HG03045 (cell line): ENCODE results near the gene ZC3H15.

Source experiments
- ATAC-seq: cut with Tn5 transposase; IDR thresholded peaks from one replicate; pipeline ENCODE4 v1.9.1; 2021; ENCODE audit warnings: mild to moderate bottlenecking, moderate library complexity; ENCODE audit not compliant: unreplicated experiment

Gene ZC3H15

DNA sequence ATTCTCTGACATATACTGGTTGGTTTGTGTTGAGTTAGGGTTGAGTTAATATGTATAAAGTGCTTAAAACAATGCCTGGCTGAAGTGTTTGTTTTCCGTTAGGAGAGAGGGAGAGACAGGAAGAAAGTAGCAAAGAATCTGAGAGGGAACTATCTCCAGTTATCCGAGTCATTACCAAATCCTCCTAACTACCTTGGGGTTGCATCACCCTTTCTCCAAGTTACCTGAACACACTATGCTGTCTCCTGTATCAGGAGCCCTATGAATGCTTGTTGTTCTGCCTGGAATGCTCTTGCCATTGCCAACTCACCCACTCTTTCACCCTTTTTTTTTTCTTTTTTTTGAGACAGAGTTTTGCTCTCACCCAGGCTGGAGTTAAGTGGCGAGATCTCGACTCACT lies 55.9 kb downstream of the ZC3H15 start:
- ATAC-seq: no peak

DNA sequence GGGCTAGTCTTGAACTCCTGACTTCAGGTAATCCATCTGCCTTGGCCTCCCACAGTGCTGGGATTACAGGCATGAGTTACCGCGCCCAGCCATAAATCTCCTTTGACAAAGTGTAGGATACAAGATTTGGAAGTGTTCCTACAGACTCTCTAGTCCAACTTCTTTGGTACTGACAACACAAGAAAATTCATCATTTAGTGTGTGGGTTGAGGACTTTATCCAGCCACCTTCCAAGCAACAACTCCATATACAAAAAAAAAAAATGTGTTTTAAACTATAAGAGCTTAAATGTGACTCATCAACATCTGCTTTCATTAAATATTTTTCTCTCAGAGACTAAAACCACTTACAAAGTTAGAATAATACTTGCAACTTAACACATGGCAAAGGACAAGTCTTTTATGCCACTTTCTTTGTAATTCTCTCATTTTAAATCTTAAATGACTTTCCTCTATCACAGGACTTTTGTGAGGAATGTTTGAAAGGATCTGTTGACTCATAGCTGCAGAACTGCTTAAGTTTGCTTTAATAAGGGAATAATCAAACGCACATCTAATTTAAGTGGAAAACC lies 57.6 kb downstream of the ZC3H15 start:
- no peak for ATAC-seq

DNA sequence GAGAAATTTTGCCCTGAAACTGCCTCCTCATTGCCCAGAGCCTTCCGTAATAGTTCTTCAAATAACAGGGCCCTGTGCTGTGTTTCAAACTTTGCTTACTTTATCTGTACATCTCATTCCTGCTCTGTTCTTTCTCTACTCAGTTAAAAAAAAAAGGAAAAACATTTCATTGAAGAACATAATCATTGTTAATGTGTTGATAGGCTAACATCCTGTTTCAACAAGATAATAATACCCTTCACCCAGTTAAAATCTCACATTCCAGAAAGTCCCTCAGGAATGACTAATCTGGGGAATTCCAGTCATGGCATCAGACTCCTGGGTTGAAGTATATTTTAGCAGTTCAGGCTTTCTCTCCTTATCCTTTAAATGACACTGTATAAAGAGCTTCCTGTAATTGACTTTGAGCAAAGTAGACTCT lies 58.2 kb downstream of the ZC3H15 start:
- no peak for ATAC-seq

DNA sequence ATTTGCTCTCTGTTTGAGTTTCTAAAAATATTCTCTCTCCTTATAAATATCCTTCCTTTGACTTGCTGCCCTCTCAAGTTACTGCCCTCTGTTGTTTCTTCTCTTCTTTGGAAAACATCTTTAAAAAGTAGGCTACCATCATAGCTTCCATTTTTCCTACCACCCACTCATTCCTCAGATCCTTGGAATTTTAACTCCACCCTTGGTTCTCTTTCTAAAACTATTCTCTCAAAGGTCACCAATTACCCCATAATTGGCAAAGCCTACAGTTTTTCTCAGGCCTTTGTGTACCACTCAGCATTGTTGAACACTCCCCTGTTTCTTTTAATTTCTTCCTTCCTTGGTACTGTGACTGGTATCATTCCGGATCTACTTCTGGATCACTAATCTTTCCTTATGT lies 60.8 kb downstream of the ZC3H15 start:
- no peak for ATAC-seq

DNA sequence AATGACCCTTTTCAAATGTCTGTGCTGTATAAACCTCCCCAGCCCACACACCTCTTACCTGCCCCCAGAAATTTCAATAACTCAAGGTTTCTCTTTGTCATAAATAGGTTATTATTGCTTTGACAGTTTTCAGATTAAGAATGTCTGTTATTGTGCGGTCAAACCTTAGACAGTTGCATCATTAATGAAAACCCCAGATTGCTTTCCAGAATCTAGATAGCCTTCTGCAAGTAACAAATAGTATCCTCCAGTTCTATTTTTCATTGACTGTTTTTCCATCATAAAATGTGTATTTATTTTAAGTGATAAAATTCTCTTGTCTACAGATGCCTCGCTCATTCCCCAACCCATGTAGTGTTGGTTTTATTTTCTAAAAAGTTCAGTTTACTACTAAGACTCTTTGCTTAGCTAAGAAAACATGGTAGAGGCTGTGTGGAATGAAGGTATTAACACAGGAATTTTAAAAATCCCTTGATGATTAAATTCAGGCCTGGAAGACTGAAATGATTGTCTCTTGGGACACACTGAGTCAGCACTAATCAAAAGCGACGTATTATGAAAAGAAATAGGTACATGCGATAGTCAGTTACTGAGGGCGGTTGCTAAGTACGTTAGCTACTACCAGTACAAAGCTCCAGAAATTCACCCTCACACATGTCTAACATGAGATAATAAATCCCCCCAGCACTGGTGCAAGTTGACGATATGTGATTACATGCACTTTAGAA lies 65.4 kb downstream of the ZC3H15 start:
- ATAC-seq: no peak

DNA sequence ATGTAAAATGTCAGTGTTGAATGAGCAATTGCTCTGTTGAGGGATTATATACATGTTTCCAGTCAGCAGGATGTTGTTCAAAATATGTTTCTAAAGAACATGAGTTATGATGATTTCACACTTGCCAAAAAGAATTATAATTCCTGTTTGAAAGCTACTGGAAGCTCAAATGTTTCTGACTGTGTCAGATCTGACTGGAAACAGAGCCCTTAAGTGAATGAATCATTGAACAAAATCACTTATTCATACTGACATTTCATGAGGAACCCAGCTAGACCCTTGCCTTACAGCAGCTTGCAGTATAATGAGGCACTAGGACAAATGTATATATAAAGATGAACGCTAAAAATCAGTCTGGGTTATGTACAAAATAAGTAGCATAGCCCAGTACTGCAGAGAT lies 68.4 kb downstream of the ZC3H15 start:
- no peak for ATAC-seq

DNA sequence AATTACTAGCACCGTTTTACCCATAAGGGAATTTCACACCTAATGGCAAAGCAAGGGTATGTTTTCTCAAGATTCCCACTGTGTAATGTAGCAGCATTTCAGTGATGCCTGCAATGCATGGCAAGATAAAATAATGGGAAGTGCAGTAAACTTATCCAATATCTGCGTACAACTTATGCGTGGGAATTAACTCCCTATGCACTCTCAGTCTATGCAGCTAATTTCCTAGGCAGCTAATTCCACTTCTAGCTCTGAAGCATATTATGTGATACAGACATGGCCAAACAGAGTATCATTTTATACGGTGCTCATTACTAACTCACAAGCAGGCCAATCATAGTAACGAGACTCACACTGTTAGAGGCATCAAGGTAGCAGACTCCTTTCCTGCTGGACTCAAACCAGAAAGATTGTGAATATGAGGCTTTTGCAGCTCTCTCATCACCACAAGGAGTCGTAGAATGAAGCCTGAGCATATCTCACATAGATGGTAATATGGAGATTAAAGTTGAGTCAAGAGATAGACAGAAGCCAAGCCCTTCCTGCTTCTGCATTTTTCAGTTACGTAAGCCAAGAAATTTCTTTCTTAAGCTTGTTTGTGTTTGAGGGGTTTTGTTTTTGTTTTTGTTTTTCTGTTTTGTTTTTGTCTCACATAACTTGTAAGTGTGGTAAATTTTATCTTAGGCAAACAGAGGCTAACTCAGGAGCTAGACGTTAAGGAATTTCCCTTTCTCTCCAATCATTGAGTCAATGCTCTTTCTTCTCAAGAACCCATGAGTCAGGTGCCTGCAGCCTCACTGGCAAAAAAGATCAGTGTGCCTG lies 69.0 kb downstream of the ZC3H15 start:
- ATAC-seq: no peak

DNA sequence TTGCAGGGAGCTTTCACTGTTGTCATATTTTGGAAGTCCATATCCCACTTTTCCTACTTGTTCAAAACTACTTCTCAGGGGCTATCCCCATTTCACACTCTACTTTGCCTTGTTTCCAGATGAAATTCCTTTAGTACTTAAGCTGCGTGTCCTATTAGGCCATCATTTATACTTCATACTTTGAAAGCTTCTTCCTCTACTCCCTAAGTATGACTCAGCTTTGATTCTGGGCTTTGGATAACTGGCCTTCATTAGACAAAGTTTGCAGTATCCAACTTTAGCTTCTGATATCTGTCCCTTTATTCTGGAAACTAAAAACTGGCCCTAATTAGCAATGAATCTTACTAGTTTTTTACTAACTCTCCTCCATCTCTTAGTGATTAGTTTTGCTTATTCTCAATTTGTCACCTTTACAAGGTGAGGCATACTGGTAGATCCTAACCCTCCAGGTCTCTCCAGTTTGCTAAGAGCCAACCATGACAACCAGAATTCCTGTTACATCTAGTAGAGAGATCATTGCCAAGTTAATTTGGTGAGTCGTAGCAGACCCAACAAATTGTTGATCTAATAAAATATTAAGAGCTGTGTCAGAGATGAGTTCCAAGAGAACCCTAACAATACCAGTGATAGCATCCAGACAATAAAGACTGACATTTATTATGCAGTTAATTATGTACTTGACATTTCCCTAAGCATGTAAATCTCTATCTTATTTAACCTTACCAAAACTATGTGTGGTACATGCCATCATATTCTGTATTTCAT lies 72.6 kb downstream of the ZC3H15 start:
- ATAC-seq: no peak
